IgD-negative memory B cell (primary cell): ENCODE data around the gene TRPC4. TPM values are rescaled to one million over a fixed set of nuclear protein-coding genes. Genes with fewer than 3 reads are reported as not detected.
A peak's percentile ranks its signal among the peaks of the same experiment; 100 is the strongest.
"Not testable (repeated sequence)": the region's sequence is repeated elsewhere in the genome, so short reads cannot be mapped to it uniquely, and the experiment has no call there.

Experiments
- H3K27ac Mint-ChIP-seq, 3 donors: one replicate each; pipeline ENCODE4 v1.8.0; 2020 to 2022; ENCODE audit warnings: mild to moderate bottlenecking in 3 of 3, mixed read lengths in 3 of 3, moderate library complexity in 1 of 3
- H3K27me3 Mint-ChIP-seq: one replicate; pipeline ENCODE4 v1.8.0; 2021; ENCODE audit warnings: mixed read lengths
- H3K36me3 Mint-ChIP-seq: one replicate; pipeline ENCODE4 v1.8.0; 2020; ENCODE audit warnings: mild to moderate bottlenecking, mixed read lengths
- H3K4me1 Mint-ChIP-seq, 3 donors: one replicate each; pipeline ENCODE4 v1.8.0; 2020 to 2022; ENCODE audit warnings: mixed read lengths in 3 of 3, mild to moderate bottlenecking in 1 of 3
- H3K4me3 Mint-ChIP-seq, 4 donors: one replicate each; pipeline ENCODE4 v1.8.0; 2020 to 2022; ENCODE audit warnings: mild to moderate bottlenecking in 4 of 4, mixed read lengths in 4 of 4, moderate library complexity in 3 of 4
- H3K9me3 Mint-ChIP-seq, 3 donors: one replicate each; pipeline ENCODE4 v1.8.0; 2020 to 2021; ENCODE audit warnings: mixed read lengths in 3 of 3, mild to moderate bottlenecking in 1 of 3
- polyA plus RNA-seq: library from polyadenylated mRNA; unstranded; fragments of 300-500 nt; fragmentation: Illumina TruSeq; gene quantifications from one replicate; pipeline ENCODE4 v1.2.3, GENCODE V29; 2021

Gene TRPC4
- polyA plus RNA-seq, 1 donor from 2014 or later: not detected

DNA sequence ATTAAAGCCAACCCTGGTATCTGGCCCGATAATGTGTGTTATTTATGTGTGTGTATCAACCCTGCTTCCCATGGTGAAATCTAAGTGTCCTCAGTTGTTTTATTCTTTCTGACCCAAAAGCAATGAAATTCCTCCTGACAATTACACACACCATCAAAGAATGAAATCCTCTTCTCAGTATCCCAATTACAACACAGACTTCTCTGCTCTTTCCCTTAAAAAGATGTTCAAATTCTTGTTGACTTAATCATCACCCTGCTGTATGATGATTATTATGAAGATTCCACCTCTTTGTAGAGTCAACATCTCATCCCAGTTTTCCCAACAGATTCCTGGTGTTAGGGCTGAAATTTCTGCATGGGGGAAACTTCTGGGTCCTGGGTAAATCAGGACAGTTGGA is 8.9 kb upstream of the TRPC4 start:
- Mint-ChIP-seq H3K27me3 (peaks cover 1% of the 10 kb centered on the region), H3K36me3 (no peaks in the 10 kb centered on the region), H3K4me3 (no peak overlapping the region), H3K9me3 (peaks cover 0 to 3% (median 0%) of the 10 kb centered on the region in 3 donors), H3K4me1 (no peaks in the 10 kb centered on the region), H3K27ac (no peak overlapping the region)

DNA sequence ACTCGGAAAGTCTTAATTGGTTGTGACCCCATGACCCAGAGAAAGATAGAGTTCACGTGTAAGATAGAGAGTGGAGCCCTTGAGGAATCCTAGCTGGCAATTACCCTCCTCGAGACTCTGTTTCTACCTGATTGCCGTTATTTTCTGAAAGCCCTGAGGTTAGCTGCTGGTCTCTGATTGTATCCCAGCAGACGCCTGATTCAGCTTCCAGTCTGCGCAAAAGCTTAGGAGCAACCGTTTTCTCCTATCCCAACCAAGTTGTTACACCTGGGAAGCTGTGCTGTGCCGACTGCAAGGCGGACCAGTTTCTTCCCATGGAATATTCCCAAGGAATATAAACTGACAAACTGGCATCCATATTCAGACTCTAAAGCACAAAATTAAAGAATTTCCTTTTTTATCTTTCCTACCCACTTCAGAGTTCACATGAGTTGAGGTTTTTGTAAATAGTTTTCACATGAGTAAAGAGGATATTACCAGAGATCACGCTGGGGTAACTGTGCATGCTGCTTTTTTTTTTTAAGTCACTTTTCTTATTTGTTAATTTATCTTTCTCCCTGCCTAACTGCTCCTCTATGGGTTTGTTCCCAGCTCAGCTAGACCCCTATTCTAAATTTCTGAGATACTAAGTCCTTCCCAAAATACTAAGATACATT is 1.5 kb upstream of the TRPC4 start:
- Mint-ChIP-seq H3K36me3 (no peaks in the 10 kb centered on the region), H3K4me3 (no peak overlapping the region), H3K9me3 (peaks cover 0 to 3% (median 3%) of the 10 kb centered on the region in 3 donors), H3K27ac (no peak overlapping the region), H3K4me1 (no peaks in the 10 kb centered on the region), H3K27me3 (peaks cover 17% of the 10 kb centered on the region)

DNA sequence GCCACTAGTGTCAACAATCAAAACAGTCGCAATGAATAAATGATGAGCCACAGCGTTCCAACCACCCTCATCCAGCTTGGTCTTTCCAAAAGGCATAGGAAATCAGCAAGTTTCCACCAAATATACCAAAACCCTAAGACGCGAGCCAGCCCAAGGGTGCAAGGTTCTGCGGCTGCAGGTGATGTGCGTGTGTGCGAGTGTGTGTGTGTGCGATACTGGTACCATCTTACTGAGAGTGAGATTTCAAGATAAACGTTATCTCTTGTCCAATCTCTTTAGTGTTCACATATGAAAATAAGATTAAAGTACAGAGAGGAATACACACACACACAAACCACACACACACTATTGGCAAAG is 895 bp upstream of the TRPC4 start:
- Mint-ChIP-seq H3K4me1 (no peaks in the 10 kb centered on the region), H3K9me3 (peaks cover 0 to 3% (median 3%) of the 10 kb centered on the region in 3 donors), H3K36me3 (no peaks in the 10 kb centered on the region), H3K27me3 (peaks cover 17% of the 10 kb centered on the region), H3K4me3 (no peak overlapping the region), H3K27ac (no peak overlapping the region)

DNA sequence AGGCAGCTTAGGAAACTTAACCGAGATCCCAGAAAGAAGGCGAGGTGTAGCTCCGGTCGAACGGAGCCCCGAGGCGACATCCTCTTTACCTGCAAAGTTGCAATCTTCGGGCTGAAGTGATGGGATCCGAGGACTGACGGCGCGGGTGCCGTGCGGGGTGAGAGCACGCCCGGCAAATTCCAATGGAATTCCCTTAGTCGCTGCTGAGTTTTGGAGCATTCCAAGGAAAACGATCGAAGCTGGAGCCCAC is 141 bp downstream of the TRPC4 start:
- Mint-ChIP-seq H3K36me3 (no peaks in the 10 kb centered on the region), H3K9me3 (peaks cover 0 to 3% (median 0%) of the 10 kb centered on the region in 3 donors), H3K27ac (peak overlapping the region in 1 of 3 donors; percentile 47), H3K27me3 (peaks cover 16% of the 10 kb centered on the region), H3K4me1 (no peaks in the 10 kb centered on the region), H3K4me3 (no peak overlapping the region)

DNA sequence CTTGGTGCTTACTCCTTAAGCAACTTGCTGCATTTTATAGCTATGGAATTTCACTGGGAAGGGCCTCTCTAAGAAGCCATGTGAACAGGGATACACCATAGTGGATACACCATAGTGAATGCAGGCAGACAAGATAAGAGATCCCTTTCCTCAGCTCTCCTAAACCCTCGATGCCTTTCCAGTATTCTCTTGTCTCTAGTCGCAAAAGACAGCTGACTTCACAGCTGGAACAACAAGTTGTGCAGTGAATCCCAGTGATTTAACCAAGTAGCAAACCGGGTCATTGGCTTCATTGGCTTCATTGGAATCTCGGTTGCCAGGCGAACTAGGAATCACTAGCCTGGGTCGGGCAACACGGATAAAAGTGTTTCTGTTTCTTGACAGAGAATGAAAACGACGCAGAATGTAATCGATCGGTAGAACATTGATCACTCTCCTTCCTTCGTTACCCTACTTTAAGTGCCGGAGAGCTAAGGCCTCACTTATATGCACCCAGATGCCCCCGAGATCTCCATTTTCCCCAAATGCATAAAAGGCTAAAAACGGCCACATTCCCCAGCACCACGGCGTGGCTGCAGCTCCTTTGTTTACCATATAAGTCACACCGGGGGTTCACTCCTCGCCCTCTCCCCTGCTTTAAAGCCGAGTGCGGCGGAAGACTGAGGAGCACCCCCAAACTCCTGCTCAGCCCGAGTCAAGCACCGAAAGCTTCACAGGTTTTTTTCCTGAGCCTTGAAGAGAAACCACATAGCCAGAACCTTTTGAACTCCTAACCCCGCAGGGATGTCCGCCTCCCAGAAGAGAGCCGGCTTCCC is 674 bp downstream of the TRPC4 start:
- H3K27ac Mint-ChIP-seq: peak overlapping the region in 1 of 3 donors; percentile 47
- H3K36me3 Mint-ChIP-seq: no peaks in the 10 kb centered on the region
- no peak overlapping the region for H3K4me3 Mint-ChIP-seq

DNA sequence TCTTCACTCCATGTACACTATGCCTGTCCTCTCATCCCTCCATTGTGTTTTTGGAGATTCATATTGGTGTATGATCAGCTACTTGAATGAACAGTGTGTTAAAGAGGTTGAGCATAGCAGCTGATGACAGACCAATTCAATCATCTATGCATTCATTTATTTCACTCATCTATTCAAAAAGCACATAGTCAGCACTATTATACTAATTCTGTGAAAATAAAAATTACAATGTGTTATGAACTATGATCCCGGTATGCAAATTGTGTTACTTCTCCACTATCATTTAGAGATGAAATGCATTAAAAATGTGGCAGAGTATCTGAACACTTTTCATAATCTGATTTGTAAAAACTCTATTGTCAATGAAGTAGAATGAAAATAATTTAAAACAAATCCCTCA is 5.9 kb downstream of the TRPC4 start:
- no peak overlapping the region for H3K4me3 Mint-ChIP-seq
- H3K4me1 Mint-ChIP-seq: no peaks in the 10 kb centered on the region
- no peaks in the 10 kb centered on the region for H3K9me3 Mint-ChIP-seq
- H3K36me3 Mint-ChIP-seq: no peaks in the 10 kb centered on the region
- no peak overlapping the region for H3K27ac Mint-ChIP-seq
- no peaks in the 10 kb centered on the region for H3K27me3 Mint-ChIP-seq

More for the DNA sequence above, 674 bp downstream of the TRPC4 start:
- Mint-ChIP-seq H3K27me3 (peaks cover 16% of the 10 kb centered on the region), H3K4me1 (no peaks in the 10 kb centered on the region), H3K9me3 (peaks cover 0 to 3% (median 0%) of the 10 kb centered on the region in 3 donors)

DNA sequence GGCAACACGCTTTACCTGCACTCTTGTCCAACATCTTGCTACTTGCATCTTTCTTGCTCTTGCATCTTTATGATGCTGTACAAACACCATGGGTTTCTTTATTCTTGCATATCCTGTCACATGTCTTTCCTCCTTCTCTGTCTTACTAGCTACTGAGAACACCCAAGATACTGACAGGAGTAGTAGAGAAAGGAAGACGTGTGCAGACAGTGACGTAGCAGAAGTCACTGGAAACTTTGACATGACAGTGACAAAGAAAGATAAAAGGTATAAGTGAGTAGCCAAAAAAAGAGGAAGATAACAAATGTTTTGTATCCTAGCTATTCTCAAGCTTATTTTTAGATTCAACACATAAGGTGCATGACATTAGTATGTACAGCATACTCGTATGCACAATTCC is 34.2 kb downstream of the TRPC4 start:
- H3K27me3 Mint-ChIP-seq: no peaks in the 10 kb centered on the region
- peaks cover 4 to 10% (median 6%) of the 10 kb centered on the region in 3 donors for H3K9me3 Mint-ChIP-seq
- H3K4me1 Mint-ChIP-seq: peaks cover 0 to 3% (median 0%) of the 10 kb centered on the region in 3 donors
- H3K27ac Mint-ChIP-seq: no peak overlapping the region
- no peak overlapping the region for H3K4me3 Mint-ChIP-seq
- H3K36me3 Mint-ChIP-seq: peaks cover 1% of the 10 kb centered on the region

DNA sequence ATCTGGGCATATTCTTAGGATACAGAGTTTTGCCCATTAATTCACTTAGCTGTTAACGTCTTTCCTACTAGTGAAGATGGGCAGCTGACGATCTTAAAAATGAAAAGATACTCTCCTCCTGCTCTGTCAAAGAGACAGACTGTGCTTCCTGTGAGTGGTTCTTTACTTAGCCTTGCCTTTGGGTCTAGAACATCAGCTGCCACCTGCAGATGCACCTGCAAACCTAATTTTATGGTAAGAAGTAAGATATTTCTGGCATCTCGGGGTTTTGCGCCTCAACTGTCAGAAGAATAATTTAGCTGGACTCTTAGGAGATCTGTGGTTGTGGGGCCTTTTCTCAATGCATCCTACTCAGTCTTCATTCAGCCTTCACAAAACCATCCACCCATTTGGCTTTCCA is 36.2 kb downstream of the TRPC4 start:
- Mint-ChIP-seq H3K4me1 (peaks cover 0 to 3% (median 0%) of the 10 kb centered on the region in 3 donors), H3K4me3 (no peak overlapping the region), H3K36me3 (peaks cover 1% of the 10 kb centered on the region), H3K9me3 (peaks cover 6 to 10% (median 8%) of the 10 kb centered on the region in 3 donors), H3K27me3 (no peaks in the 10 kb centered on the region), H3K27ac (no peak overlapping the region)

DNA sequence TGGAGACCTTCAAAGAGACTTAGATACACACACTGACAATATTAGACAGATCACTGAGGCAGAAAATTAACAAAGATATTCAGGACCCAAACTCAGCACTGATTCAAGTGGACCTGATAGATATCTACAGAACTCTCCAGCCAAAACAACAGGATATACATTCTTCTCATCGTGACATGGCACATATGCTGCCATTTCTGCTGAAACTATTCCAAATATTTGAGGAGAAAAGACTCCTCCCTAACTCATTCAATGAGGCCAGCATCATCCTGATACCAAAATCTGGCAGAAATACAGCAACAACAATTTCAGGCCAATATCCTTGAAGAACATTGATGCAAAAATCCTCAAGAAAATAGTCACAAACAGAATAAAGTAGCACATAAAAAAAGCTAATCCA is 53.3 kb downstream of the TRPC4 start:
- Mint-ChIP-seq H3K4me1 (no peaks in the 10 kb centered on the region), H3K4me3 (no peak overlapping the region), H3K27me3 (no peaks in the 10 kb centered on the region), H3K9me3 (peaks cover 6 to 35% (median 13%) of the 10 kb centered on the region in 3 donors), H3K27ac (no peak overlapping the region), H3K36me3 (no peaks in the 10 kb centered on the region)

DNA sequence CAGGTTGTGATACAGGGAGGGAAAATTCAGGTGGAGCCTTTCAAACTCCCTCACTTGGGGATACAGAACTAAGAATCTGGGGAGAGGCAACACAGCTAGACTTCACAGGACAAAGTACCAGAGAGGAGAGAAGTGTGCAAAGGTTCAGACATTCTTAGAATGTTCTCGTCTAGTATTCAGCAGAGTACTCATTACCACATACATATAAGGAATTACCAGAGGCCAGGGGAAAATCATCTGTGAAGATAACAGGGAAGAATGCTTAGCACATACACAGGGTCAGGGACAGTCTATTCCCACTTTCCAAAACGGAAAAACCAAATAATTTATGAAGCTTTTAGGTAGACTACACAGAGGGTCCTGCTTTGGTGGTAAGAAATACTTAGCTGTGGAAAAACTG is 58.1 kb downstream of the TRPC4 start:
- Mint-ChIP-seq H3K9me3 (peaks cover 5 to 15% (median 7%) of the 10 kb centered on the region in 3 donors), H3K4me1 (no peaks in the 10 kb centered on the region), H3K36me3 (no peaks in the 10 kb centered on the region), H3K27ac (no peak overlapping the region), H3K4me3 (no peak overlapping the region), H3K27me3 (no peaks in the 10 kb centered on the region)

DNA sequence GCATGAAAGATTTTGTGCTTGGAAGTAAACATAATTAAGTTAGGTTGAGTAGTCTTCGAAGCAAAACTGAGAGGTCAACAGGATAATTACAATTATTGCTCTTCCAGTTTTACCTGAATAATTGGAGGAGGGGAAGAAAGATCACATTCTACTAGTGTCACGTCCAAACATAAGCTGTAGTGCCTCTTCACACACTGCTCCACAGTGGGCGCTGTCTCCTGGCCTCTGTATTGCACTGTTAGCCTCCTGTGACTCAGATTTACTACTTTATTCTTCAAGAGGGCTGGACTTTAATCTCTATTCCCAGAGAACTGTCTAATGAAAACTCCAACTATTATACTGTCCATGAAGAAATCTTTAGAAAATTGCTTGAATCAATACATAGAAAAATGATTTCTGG is 62.9 kb downstream of the TRPC4 start:
- Mint-ChIP-seq H3K36me3 (no peaks in the 10 kb centered on the region), H3K4me3 (no peak overlapping the region), H3K4me1 (no peaks in the 10 kb centered on the region), H3K27me3 (no peaks in the 10 kb centered on the region), H3K9me3 (peaks cover 0 to 4% (median under 1%) of the 10 kb centered on the region in 3 donors), H3K27ac (no peak overlapping the region)

DNA sequence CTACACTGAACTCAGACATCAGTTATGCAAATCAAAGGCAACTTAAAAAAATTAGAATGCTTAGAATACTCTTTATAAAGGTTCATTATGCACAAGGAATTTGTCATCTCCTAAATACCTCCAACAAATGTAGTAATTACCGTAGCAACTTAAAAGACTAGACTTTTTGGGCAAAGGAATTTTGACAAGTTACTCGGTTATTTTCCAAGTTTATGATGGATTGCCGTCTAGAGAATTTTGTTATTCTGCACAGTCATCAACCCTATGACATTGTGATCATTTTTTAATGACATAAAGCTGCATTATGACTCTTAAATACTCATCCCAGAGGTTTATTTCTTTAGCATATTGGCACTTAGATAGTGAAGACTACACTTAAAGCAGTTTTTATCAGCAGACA is 71.9 kb downstream of the TRPC4 start:
- Mint-ChIP-seq H3K4me1 (no peaks in the 10 kb centered on the region), H3K4me3 (no peak overlapping the region), H3K9me3 (peaks cover 0 to 1% (median 0%) of the 10 kb centered on the region in 3 donors), H3K27me3 (peaks cover 2% of the 10 kb centered on the region), H3K36me3 (no peaks in the 10 kb centered on the region), H3K27ac (no peak overlapping the region)

DNA sequence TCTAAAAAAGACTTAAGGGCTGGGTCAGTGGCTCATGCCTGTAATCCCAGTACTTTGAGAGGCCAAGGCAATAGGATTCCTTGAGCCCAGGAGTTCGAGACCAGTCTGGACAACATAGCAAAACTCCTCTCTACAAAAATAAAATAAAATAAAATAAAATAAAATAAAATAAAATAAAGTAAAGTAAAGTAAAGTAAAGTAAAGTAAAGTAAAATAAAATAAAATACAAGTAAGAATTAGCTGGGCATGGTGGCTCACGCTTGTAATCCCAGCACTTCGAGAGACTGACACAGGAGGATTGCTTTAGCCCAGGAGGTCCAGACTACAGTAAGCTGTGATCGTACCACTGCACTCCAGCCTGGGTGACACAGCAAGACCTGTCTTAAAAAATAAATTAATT is 72.8 kb downstream of the TRPC4 start:
- not testable (repeated sequence) for H3K36me3 Mint-ChIP-seq, H3K27ac Mint-ChIP-seq, H3K9me3 Mint-ChIP-seq, H3K27me3 Mint-ChIP-seq, H3K4me1 Mint-ChIP-seq, H3K4me3 Mint-ChIP-seq

DNA sequence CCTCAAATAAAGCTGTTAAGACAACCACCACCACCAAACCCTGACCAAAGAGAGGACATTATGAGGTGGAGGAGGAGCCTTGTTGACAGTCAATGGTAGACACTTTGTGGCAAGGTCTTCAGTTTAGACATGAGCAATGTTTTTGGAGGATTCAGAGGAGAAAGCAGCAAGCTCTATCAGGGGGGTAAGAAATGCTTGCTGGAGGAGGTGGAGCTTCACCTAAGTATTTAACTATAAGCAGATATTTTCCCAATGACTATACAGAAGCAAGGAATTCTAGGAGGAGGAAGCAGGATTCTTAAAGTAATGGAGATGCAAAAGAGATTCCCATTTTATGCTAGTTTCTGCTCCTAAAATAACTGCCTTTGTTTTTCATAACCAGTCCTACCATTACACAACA is 74.2 kb downstream of the TRPC4 start:
- Mint-ChIP-seq H3K27me3 (peaks cover 2% of the 10 kb centered on the region), H3K4me1 (no peaks in the 10 kb centered on the region), H3K4me3 (no peak overlapping the region), H3K9me3 (peaks cover 0 to 1% (median 0%) of the 10 kb centered on the region in 3 donors), H3K36me3 (no peaks in the 10 kb centered on the region), H3K27ac (no peak overlapping the region)

DNA sequence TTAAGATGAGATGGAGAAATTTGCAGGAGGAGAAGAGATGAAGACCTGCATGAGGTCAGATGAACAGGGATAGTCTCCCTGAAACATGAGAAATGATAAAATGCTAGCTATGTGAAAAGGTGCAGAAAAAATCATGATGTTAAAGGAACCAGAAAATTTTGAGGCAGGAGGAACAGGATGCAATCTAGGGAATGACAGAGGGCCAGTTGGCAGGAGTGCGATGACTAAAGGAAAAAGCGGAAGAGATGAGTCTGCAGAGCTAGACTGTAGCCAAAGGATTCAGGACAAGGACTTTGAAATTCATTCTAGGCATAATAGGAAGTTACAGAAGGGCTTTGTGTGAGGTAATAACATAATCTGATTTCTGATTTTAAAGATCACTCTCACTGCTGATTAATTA is 77.9 kb downstream of the TRPC4 start:
- Mint-ChIP-seq H3K4me3 (no peak overlapping the region), H3K9me3 (peaks cover 0 to 1% (median 0%) of the 10 kb centered on the region in 3 donors), H3K27ac (no peak overlapping the region), H3K36me3 (no peaks in the 10 kb centered on the region), H3K27me3 (peaks cover 2% of the 10 kb centered on the region), H3K4me1 (no peaks in the 10 kb centered on the region)

DNA sequence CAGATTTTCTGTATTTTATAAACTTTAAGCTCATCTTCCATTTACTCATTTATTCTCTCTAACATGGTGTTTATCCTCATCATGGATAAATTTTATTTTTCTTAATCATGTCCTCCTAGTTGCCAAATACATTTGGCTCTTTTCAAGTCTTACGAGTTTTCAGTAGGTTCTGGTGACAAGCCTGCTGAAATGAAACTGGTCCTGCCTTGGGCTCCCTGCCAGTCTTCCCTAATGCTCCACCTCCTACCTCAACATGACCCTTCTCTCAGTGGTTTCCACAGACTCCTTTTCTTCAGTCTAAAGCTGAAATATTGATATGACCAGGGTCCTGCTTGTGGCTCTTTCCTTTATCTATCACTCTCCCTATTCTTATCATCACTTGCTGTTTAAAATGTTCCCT is 81.2 kb downstream of the TRPC4 start:
- Mint-ChIP-seq H3K36me3 (no peaks in the 10 kb centered on the region), H3K27me3 (peaks cover 2% of the 10 kb centered on the region), H3K9me3 (peaks cover 0 to 1% (median 0%) of the 10 kb centered on the region in 3 donors), H3K4me1 (peaks cover 0 to 1% (median 0%) of the 10 kb centered on the region in 3 donors), H3K27ac (peak overlapping the region in 1 of 3 donors; percentile 54), H3K4me3 (no peak overlapping the region)
